Parathyroid adenoma (tissue), 2 donors: ENCODE results near the gene CDK12.

ENCODE experiments used
- H2AFZ ChIP-seq: fragments of 300-600 bp; sonication (generic); one replicate; pipeline ENCODE4 v1.7.0; 2017; ENCODE audit warnings: antibody characterized with exemption, mild to moderate bottlenecking
- H3K27ac ChIP-seq: fragments of 300-600 bp; sonication (generic); one replicate; pipeline ENCODE4 v1.7.0; 2017
- H3K27me3 ChIP-seq: fragments of 300-600 bp; sonication (generic); one replicate; pipeline ENCODE4 v1.7.0; 2017; ENCODE audit warnings: low read length; ENCODE audit not compliant: control insufficient read depth, insufficient read depth
- H3K36me3 ChIP-seq: fragments of 300-600 bp; sonication (generic); one replicate; pipeline ENCODE4 v1.7.0; 2017; ENCODE audit warnings: low read length; ENCODE audit not compliant: control insufficient read depth, insufficient read depth
- H3K4me1 ChIP-seq: fragments of 300-600 bp; sonication (generic); one replicate; pipeline ENCODE4 v1.7.0; 2017; ENCODE audit warnings: control low read depth
- H3K4me2 ChIP-seq: fragments of 300-600 bp; sonication (generic); one replicate; pipeline ENCODE4 v1.7.0; 2017; ENCODE audit warnings: low read length
- H3K4me3 ChIP-seq: fragments of 300-600 bp; sonication (generic); one replicate; pipeline ENCODE4 v1.7.0; 2017; ENCODE audit warnings: low read depth, low read length
- H3K79me2 ChIP-seq: fragments of 300-600 bp; sonication (generic); one replicate; pipeline ENCODE4 v1.7.0; 2017; ENCODE audit warnings: control low read depth
- H3K9ac ChIP-seq: fragments of 300-600 bp; sonication (generic); one replicate; pipeline ENCODE4 v1.7.0; 2017; ENCODE audit warnings: mild to moderate bottlenecking
- H3K9me3 ChIP-seq: fragments of 300-600 bp; sonication (generic); one replicate; pipeline ENCODE4 v1.7.0; 2017; ENCODE audit warnings: low read length; ENCODE audit not compliant: control insufficient read depth
- TF ChIP-seq, protein P1 (sequence below): fragments of 300-600 bp; sonication (generic); IDR thresholded peaks from one replicate; pipeline ENCODE4 v1.7.0; 2017; ENCODE audit warnings: antibody characterized with exemption, mild to moderate bottlenecking
- donor health status: primary hyperparathyroidism.

CDK12 gene

DNA sequence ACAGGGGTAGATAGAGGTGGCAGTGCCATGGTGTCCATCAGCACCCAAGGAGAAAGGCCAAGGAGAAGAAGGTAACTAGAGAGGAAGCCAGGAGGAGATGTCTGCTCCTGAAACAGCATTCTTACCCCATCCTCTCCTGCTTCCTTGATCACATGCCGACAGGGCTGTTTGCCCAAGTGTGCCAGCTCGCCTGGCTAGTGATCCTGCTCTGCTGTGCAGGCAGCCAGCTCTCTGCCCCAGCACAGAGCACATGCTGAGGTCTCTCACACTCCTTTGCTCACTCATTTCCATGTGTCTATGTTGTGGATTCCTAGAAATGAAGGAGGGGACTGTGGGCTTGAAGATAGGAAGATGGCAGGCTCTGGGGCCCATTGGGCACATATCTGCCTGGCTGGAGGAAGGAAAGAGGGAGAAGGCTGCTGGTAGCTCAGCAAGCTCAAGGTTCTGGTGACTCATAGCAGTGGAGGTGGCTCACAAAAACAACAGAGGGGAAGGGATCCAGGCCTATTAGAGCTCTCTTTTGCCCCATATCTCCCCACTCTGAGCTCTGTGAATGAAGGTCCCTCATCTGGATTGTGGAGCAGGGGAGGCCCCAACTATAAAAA, 92.2 kb downstream of the CDK12 start:
- Histone ChIP-seq H3K4me2 (no peak overlapping the region), H3K4me1 (no peaks in the 10 kb centered on the region), H2AFZ (no peak overlapping the region), H3K9me3 (no peaks in the 10 kb centered on the region), H3K27ac (no peak overlapping the region), H3K27me3 (no peaks in the 10 kb centered on the region), H3K9ac (no peak overlapping the region), H3K4me3 (no peak overlapping the region), H3K36me3 (no peaks in the 10 kb centered on the region), H3K79me2 (no peaks in the 10 kb centered on the region)
- TF ChIP-seq, protein P1, sequence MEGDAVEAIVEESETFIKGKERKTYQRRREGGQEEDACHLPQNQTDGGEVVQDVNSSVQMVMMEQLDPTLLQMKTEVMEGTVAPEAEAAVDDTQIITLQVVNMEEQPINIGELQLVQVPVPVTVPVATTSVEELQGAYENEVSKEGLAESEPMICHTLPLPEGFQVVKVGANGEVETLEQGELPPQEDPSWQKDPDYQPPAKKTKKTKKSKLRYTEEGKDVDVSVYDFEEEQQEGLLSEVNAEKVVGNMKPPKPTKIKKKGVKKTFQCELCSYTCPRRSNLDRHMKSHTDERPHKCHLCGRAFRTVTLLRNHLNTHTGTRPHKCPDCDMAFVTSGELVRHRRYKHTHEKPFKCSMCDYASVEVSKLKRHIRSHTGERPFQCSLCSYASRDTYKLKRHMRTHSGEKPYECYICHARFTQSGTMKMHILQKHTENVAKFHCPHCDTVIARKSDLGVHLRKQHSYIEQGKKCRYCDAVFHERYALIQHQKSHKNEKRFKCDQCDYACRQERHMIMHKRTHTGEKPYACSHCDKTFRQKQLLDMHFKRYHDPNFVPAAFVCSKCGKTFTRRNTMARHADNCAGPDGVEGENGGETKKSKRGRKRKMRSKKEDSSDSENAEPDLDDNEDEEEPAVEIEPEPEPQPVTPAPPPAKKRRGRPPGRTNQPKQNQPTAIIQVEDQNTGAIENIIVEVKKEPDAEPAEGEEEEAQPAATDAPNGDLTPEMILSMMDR = no peak

DNA sequence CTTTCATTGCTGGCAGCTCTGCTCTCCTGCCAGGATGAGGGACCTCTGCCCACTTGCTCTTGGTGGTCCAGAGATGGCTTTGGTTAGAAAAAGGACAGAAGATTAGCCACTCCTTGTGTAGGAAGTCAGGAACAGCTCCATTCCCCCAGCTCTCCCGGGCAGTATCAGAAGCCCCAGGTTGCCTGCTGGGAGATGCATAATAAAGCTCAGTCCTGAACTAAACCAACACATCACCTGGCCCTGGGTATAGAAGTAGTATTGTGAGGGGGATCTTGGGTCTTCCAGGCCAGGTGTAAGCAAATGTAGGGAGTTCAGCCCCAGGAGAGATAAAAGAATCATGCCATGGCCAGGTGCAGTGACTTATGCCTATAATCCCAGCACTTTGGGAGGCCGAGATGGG, 94.1 kb downstream of the CDK12 start:
- no peak overlapping the region for H3K27ac ChIP-seq
- H3K27me3 ChIP-seq = no peaks in the 10 kb centered on the region
- no peak overlapping the region for H2AFZ ChIP-seq
- no peaks in the 10 kb centered on the region for H3K4me1 ChIP-seq
- TF ChIP-seq, protein P1 = no peak
- H3K9ac ChIP-seq = no peak overlapping the region
- no peaks in the 10 kb centered on the region for H3K9me3 ChIP-seq
- H3K36me3 ChIP-seq = no peaks in the 10 kb centered on the region
- no peaks in the 10 kb centered on the region for H3K79me2 ChIP-seq
- no peak overlapping the region for H3K4me2 ChIP-seq
- H3K4me3 ChIP-seq = no peak overlapping the region

DNA sequence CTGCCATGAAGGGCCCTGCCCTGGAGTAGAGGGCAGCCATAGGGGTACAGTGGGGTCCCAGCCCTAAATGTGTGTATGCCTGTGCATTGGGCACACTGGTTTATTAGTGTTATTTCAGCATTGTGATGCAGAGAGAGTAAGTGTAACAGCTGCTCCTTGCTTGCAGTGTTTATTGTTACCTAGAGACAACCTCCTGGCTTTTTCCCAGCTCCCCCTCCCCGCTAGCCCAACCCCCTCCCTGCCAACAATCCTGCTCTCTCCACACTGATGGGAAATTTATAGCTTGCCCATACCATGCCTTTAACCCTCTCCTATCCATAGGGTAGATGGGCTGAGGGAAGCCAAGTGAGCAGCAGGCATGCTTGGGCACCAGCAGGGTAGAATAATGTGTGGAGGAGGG, 95.1 kb downstream of the CDK12 start:
- Histone ChIP-seq H2AFZ (no peak overlapping the region), H3K4me2 (no peak overlapping the region), H3K36me3 (no peaks in the 10 kb centered on the region), H3K27me3 (no peaks in the 10 kb centered on the region), H3K4me3 (no peak overlapping the region), H3K9me3 (no peaks in the 10 kb centered on the region), H3K27ac (no peak overlapping the region), H3K4me1 (no peaks in the 10 kb centered on the region), H3K9ac (no peak overlapping the region), H3K79me2 (no peaks in the 10 kb centered on the region)
- TF ChIP-seq, protein P1 = no peak

DNA sequence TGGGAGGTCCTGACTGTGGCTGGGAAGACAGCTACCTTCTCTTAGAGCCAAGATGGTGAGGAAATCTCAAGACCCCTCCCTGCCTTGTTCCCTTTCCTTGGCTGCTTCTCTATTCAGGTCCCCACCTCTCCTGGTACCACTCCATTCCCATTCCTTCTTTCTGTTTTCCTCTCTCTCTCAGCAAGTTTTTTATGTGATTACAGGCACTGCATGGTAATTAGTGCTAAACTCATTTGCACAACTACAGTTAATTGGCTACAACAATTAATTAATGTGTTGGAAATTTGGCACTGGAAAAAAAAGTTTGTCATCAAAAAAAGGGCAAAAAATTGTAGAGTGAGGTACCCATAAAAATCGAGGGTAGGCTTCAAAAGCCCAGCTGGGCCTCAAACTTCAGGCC, 101.1 kb downstream of the CDK12 start:
- TF ChIP-seq, protein P1 = no peak
- H3K4me2 ChIP-seq = no peak overlapping the region
- no peak overlapping the region for H3K27ac ChIP-seq
- no peaks in the 10 kb centered on the region for H3K27me3 ChIP-seq
- H3K9me3 ChIP-seq = no peaks in the 10 kb centered on the region
- H3K36me3 ChIP-seq = no peaks in the 10 kb centered on the region
- no peak overlapping the region for H3K4me3 ChIP-seq
- H3K79me2 ChIP-seq = no peaks in the 10 kb centered on the region
- no peak overlapping the region for H2AFZ ChIP-seq
- no peak overlapping the region for H3K9ac ChIP-seq
- no peaks in the 10 kb centered on the region for H3K4me1 ChIP-seq

DNA sequence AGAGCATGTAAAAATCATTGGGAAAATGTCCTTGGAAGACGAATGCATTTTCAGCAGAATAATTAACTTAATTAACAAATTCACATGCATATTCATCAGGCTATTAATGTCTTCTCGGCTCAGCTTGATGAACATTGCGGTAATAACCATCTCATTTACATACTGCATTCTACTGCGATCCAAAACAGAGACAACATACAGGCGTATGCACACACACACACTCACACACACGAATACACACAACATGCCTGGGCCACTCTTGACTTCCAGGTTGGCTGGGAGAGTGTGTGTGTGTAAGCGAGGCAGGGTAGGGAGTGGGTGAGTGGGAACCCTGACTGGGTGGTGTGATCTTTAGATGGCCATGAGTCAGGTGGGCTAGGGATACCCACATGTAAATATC, 101.7 kb downstream of the CDK12 start:
- no peaks in the 10 kb centered on the region for H3K79me2 ChIP-seq
- H3K27ac ChIP-seq = no peak overlapping the region
- H2AFZ ChIP-seq = no peak overlapping the region
- no peaks in the 10 kb centered on the region for H3K27me3 ChIP-seq
- H3K9me3 ChIP-seq = no peaks in the 10 kb centered on the region
- no peak overlapping the region for H3K9ac ChIP-seq
- H3K4me1 ChIP-seq = no peaks in the 10 kb centered on the region
- H3K4me2 ChIP-seq = no peak overlapping the region
- no peak overlapping the region for H3K4me3 ChIP-seq
- TF ChIP-seq, protein P1 = no peak
- no peaks in the 10 kb centered on the region for H3K36me3 ChIP-seq
